Lower lobe of right lung (tissue), 2 donors: Measurements from ENCODE around the gene PROCA1. TPM values are rescaled to one million over a fixed set of nuclear protein-coding genes. Genes with fewer than 3 reads are reported as not detected.

Source experiments
- ATAC-seq, 2 donors: fragments of 200-7000 bp; cut with Tn5 transposase; one replicate each; pipeline ENCODE4 v1.9.1; 2020 to 2022; ENCODE audit warnings: mild to moderate bottlenecking in 2 of 2, moderate library complexity in 2 of 2
- DNase-seq: peaks from one replicate; pipeline ENCODE4 v3.0.0-alpha.2; 2020
- H3K27ac ChIP-seq: fragments of 200-600 bp; one replicate; pipeline ENCODE4 v1.8.0; 2022
- H3K27me3 ChIP-seq: fragments of 200-600 bp; one replicate; pipeline ENCODE4 v1.8.0; 2022; ENCODE audit warnings: low read depth
- H3K36me3 ChIP-seq: fragments of 200-600 bp; one replicate; pipeline ENCODE4 v1.8.0; 2022; ENCODE audit warnings: mild to moderate bottlenecking
- H3K4me1 ChIP-seq: fragments of 200-600 bp; one replicate; pipeline ENCODE4 v1.8.0; 2022
- H3K4me3 ChIP-seq: fragments of 200-600 bp; one replicate; pipeline ENCODE4 v1.8.0; 2022; ENCODE audit warnings: mild to moderate bottlenecking
- H3K9me3 ChIP-seq: fragments of 200-600 bp; one replicate; pipeline ENCODE4 v1.8.0; 2022
- intact Hi-C: fragments of 100-400 bp; cut with DNase I; formaldehyde crosslinking; loops from one replicate; pipeline ENCODE4 v1.11.0; 2022
- total RNA-seq: library from RNA; stranded (reverse); fragmentation: NEBNext Ultra II Directional; extraction: Animal tissue kit (Norgen Biotek cat#: 25700); gene quantifications from one replicate; pipeline ENCODE4 v1.2.1, GENCODE V29; 2021
- TF ChIP-seq, protein P1 (sequence below): fragments of 200-600 bp; IDR thresholded peaks from one replicate; pipeline ENCODE4 v1.8.0; 2022; ENCODE audit warnings: antibody characterized with exemption, mild to moderate bottlenecking
- donor health status: DM: no; HTN: yes; CAD: no; lungs with severe emphysema.

The PROCA1 gene
- total RNA-seq, 1 donor from 2014 or later, result 4.4 TPM

GRCh38 chr17:28719021-28719433 lies 7.3 kb upstream of the PROCA1 start:
- TF ChIP-seq, protein P1, sequence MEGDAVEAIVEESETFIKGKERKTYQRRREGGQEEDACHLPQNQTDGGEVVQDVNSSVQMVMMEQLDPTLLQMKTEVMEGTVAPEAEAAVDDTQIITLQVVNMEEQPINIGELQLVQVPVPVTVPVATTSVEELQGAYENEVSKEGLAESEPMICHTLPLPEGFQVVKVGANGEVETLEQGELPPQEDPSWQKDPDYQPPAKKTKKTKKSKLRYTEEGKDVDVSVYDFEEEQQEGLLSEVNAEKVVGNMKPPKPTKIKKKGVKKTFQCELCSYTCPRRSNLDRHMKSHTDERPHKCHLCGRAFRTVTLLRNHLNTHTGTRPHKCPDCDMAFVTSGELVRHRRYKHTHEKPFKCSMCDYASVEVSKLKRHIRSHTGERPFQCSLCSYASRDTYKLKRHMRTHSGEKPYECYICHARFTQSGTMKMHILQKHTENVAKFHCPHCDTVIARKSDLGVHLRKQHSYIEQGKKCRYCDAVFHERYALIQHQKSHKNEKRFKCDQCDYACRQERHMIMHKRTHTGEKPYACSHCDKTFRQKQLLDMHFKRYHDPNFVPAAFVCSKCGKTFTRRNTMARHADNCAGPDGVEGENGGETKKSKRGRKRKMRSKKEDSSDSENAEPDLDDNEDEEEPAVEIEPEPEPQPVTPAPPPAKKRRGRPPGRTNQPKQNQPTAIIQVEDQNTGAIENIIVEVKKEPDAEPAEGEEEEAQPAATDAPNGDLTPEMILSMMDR, result no peak
- H3K4me1 ChIP-seq, result peaks cover 66% of the 10 kb centered on the region
- DNase-seq (no peak), ATAC-seq (no peak)
- peak overlapping the region; percentile 96 for H3K4me3 ChIP-seq
- H3K36me3 ChIP-seq, result peaks cover 50% of the 10 kb centered on the region
- H3K27me3 ChIP-seq, result no peaks in the 10 kb centered on the region
- H3K9me3 ChIP-seq, result no peaks in the 10 kb centered on the region
- intact Hi-C loops, result no loop called here
- peak overlapping the region; percentile 90 for H3K27ac ChIP-seq

- H3K9me3 ChIP-seq, result no peaks in the 10 kb centered on the region
- peaks cover 49% of the 10 kb centered on the region for H3K36me3 ChIP-seq
- H3K27me3 ChIP-seq, result no peaks in the 10 kb centered on the region
- intact Hi-C loops, result no loop called here
- TF ChIP-seq, protein P1, result no peak
- ATAC-seq (no peak), DNase-seq (no peak)
- H3K27ac ChIP-seq, result peak overlapping the region; percentile 90
- peak overlapping the region; percentile 96 for H3K4me3 ChIP-seq
- peaks cover 62% of the 10 kb centered on the region for H3K4me1 ChIP-seq
Measured at GRCh38 chr17:28718333-28719020, 6.8 kb upstream of the PROCA1 start.

DNA sequence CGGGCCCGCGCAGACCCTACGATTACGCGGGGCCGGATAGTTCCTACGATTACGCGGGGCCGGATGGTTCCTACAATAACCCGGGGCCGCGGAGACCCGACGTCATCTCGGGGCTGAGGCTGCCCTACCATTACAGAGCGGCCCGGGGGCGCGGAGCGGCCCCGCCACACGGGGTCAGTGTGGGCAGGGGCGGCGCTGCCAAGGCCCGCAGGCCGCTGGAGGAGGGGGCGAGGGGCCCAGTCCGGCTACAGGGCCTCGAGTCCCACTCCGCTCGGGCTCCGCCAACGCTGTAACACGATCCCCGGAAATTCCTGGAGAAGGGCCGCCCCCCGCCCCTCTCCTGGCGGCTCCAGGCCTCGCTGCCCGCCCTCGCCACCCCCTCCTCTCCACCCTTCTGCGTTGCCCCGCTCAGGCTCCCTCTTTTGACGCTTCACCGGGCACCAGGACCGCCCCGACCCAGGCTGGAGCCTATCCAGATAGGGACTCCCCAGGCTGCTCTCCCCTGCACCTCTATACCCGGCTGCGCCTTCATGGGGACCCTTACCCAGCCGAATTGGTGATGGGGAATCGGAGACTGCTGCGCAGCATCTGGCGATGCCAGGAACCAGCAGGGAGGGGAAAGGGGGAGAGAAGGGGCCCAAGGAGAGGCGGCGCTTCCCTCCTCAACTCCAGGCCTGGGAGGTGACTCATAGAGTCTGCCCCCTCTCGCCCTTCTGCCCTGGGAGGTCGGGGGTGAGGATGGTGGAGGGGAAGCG lies 6.1 kb upstream of the PROCA1 start, which contains the start of gene RAB34:
Gene RAB34, minus strand, starts transcription at position 291 of the 755 bp plus-strand sequence. CDS start 602 bp downstream, outside the sequence.
- TF ChIP-seq, protein P1, result peak; percentile 25
- peak; percentile 86 for DNase-seq
- Histone ChIP-seq H3K4me3 (peak within 1 kb of the TSS; percentile 72), H3K27ac (peak within 1 kb of the TSS; percentile 90), H3K9me3 (no peaks in the 10 kb centered on the region), H3K36me3 (peaks cover 42% of the 10 kb centered on the region), H3K27me3 (no peaks in the 10 kb centered on the region), H3K4me1 (peaks cover 55% of the 10 kb centered on the region)
- peak; percentile 61 to 75 for ATAC-seq
- intact Hi-C loops, result no loop called here

GRCh38 chr17:28716740-28717577 lies 5.3 kb upstream of the PROCA1 start:
- peak; percentile 1 to 3 for ATAC-seq
- intact Hi-C loops, result no loop called here
- TF ChIP-seq, protein P1, result no peak
- Histone ChIP-seq H3K36me3 (peaks cover 34% of the 10 kb centered on the region), H3K9me3 (no peaks in the 10 kb centered on the region), H3K27me3 (no peaks in the 10 kb centered on the region), H3K4me3 (peak overlapping the region; percentile 72), H3K27ac (peak overlapping the region; percentile 90), H3K4me1 (peaks cover 54% of the 10 kb centered on the region)
- peak; percentile 67 for DNase-seq

GRCh38 chr17:28715217-28715616 lies 3.5 kb upstream of the PROCA1 start:
- TF ChIP-seq, protein P1, result no peak
- Histone ChIP-seq H3K27me3 (no peaks in the 10 kb centered on the region), H3K4me1 (peaks cover 42% of the 10 kb centered on the region), H3K9me3 (no peaks in the 10 kb centered on the region), H3K36me3 (peaks cover 24% of the 10 kb centered on the region), H3K4me3 (no peak overlapping the region), H3K27ac (no peak overlapping the region)
- ATAC-seq (no peak), DNase-seq (no peak)
- intact Hi-C loops, result no loop called here
